PC-3 (cell line): ENCODE measurements around the gene TMEM52.

Source experiments
- CTCF ChIP-seq: fragments of 300-600 bp; sonication (generic); conservative IDR thresholded peaks from 2 replicates; pipeline ENCODE4 v1.5.1; 2017; ENCODE audit warnings: antibody characterized with exemption, low read depth, mild to moderate bottlenecking, low read length
- EZH2 ChIP-seq: fragments of 300-600 bp; sonication (generic); IDR thresholded peaks from one replicate; pipeline ENCODE4 v1.6.1; 2017; ENCODE audit warnings: antibody characterized with exemption, mild to moderate bottlenecking, low read length; ENCODE audit not compliant: unreplicated experiment
- EZH2phosphoT487 ChIP-seq: fragments of 300-600 bp; sonication (generic); IDR thresholded peaks from 2 replicates; pipeline ENCODE4 v1.6.1; 2018; ENCODE audit warnings: mild to moderate bottlenecking, antibody characterized with exemption, low read length, borderline replicate concordance

- no peak for TF ChIP-seq CTCF
- no peak for TF ChIP-seq EZH2
- no peak for TF ChIP-seq EZH2phosphoT487
Measured at GRCh38 chr1:1929639-1930545, 10.8 kb upstream of the TMEM52 start.
